CD4-positive, alpha-beta T cell treated with Interferon gamma for 1 hour (primary cell): ENCODE results near the gene CAMP.

Experiments used
- DNase-seq: peaks from one replicate; pipeline ENCODE4 v3.0.0-alpha.2; 2020

Gene CAMP

DNA sequence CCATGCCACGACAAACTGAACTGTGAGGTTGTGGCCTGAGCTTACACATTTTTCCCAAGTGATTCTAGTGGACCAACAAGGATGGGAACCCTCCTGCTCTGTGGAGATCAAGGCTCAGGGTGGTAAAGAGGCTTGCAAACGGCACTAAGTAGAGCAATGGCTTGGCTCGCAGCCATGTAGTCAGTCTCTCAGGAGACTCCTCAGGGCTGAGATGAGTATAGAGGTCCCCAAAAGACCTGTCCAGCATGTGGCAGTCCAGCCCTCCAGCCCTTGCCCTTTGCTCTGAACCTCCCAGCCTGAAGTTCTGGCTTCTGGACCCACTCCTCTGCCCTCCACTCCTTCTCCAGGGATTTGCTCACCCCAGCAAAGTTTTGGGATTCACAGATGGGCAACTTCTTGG is 8.3 kb upstream of the CAMP start:
- no peak for DNase-seq

DNA sequence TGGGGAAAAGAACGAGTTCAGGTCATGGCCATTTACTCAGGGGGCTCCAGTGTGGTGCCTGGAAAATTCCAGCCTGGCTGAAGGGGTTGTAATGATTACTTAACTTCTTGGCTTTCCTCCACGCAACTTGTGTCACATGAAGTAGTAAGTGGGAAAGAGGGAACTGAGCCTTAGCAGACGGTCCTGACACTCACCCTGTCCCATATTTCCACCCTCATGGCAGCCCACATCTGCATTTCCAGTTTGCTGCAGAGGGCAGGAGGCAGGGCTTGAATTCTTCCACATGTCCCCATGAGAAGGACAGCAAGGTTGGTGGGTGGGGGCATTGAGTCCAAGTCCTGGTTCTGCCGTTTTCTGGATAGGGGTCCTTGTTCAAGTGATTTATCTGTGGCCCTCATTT is 7.8 kb upstream of the CAMP start:
- no peak for DNase-seq

DNA sequence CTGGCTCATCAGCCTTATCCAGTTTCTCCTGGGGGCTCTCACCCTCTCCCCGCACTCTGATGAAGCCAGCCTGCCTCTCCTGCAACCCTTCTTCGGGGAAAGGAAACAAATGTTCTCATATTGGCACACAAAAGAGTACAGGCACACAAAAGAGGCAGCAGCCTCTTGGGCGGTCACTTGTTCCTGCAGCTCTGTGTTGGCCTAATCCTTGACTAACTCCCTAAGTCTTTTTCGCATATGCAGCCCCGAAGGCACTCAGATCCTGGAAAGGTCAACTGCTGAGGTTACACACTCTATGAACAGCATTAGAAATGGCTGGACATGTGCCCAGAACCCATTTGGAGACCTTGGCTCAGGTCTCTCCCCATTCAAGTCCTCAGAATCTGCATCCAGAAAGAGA is 7.4 kb upstream of the CAMP start:
- DNase-seq: no peak

DNA sequence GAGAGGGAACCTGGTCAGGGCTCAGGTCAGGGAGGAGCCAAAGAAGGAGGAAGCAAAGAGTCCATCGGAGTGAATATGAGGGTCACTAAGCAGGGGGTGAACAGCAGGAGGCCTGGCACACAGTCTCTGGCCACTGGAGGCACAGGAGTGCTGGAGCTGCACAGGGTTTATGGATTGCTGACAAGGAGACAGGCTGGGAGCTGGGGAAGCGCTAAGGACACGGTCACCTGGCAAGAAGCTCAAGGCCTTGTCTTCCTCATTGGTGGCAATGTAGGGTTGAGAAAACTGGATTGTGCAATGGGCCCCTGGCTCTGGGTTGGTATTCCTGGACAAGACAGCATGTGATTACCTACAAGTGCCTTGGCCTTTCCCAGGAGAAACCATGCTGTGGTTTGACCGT is 5.8 kb upstream of the CAMP start:
- no peak for DNase-seq

DNA sequence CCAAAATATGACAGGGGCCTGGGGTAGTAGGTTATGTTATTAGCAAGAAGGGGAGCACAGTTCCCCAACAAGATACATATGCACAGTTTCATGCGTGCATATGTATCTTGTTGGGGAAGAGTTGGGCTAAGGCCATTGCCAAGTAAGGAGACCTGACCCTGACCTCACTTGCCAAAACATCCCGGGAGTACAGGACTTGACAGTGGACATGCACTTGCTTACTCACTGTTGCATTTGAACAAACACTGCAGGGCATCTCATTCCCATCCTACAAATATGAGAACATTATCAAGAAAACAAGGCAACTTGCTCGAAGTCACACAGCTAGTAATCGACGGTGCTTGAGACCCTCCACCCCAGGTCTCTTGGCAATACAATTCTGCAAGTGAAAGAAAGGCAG is 4.8 kb upstream of the CAMP start:
- no peak for DNase-seq

DNA sequence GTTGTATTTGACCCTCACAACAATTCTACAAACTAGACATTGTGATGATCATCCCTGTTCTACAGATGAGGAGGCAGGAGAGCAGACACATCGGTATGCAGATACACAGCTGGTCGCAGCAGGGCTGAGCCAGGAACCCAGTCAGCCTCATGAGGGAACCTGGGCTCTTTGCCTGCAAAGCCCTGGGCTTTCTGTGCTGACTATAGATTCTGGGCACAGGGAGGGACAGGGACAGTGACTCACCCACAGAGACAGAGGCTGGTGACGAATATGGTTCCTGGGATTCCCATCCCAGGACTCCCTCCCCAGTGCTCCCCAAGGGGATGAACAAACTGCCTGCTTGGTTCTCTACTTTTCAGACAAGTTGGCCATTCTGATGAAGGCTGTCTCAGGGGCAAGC is 3.8 kb upstream of the CAMP start:
- no peak for DNase-seq

DNA sequence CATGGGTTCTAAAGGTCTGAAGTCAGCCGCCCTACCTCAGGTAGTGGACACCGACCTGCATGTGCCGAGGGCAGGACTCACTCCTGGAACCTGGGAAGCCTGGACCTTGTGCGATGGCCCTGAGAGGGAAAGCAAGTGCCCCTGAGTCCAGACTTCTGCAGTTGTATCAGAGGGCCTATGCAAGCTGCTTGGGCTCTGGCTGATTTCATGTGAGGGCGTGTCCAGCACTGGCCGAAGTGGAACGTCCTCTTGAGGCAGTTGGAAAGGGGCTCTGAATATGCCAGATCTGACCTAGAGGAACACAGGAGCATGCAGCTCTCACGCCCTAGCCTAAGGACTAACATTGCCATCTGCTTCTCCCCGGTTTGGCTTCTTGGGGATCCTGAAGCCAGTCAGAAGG is 2.5 kb upstream of the CAMP start:
- DNase-seq: no peak

DNA sequence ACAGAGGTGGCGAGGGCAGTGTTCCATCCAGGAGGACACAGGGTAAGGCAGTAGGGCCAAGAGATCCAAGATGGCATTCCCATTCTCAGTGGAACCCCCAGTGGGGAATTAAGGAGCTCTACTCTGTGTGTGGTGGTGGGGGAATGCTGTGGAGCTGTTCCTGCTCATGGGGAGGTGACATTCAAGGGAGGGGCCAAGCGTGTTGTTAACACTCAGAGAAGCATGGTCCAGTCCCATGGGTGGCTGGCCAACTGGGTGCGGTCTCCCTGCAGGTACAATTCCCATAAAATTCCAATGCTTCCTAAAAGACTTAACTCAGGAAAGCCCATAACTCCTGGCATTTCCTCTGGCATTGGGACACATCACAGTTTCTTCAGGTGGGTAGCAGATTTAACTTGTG is 2.3 kb downstream of the CAMP start:
- DNase-seq: no peak

DNA sequence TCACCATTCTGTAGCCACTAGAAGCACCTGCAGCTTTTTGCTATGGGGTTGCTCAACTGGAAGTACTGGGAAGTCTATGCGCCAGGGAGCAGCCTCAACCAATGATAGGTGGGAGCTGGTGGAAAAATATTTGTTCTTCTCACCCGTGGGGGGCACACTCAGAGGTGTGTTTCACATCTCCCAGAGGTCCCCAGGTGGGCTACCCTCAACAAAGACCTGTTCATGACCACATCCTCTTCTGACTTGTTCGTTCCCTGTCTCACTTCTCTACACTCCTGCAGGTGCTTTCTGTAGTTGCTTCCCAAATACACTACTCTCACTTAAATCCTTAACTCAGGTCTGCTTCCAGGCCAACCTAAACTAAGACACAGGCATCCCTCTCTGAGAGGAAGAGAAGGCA is 3.6 kb downstream of the CAMP start:
- no peak for DNase-seq

DNA sequence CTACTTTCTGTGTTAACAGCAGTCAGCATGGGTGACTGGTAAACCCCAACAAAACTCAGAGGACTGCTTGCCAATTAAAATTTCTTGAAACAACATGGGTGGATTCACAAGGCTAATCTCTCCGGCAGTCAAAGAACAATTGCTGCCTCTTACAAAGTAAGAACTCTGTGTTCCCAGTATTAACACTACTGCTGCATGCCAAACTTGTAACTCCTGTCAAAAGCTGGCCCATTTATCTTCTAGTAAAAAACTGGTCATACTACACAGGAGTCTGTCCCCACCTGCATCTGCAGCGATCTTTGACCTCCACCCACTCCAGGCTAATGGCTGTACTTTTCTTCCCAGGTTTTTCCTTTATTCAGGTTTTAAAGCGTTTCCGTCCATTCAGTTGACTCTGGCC is 8.9 kb downstream of the CAMP start:
- no peak for DNase-seq

DNA sequence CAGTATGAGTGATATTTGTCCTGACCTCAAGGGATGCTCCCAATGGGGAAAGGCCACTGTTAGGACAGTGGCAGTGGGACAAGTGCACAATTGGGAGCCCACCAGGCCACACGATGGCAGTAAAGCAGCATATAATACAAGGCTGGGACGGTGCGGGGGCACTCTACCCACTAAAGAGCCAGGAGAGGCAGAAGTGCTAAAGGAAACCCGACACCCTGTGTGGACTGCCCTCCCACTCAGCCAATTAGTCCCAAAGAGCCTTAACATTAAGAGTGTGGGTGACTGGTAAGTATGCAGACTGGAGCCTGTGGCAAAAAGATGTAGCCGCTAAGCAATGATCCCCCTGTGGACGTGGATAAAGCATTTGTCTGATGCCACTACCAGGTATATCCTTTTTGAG is 9.4 kb downstream of the CAMP start:
- peak; percentile 53 for DNase-seq

DNA sequence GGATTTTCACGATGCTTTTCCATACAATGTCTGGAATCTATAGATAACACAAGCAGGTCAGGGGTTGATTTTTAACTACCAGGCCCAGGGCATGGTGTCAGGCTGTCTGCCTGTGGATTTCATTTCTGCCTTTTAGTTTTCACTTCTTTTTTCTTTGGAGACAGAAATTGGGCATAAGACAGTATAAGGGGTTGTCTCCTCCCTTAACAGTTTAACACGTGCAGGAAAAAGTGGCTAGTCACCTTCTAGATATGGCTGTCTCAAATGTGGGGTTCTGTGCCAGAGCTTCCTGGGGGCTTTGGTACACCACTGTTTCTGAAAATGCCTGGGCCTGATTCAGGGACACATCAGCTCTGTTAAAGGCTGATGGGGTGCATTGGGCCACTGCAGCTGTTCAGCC is 10.2 kb downstream of the CAMP start:
- DNase-seq: no peak

DNA sequence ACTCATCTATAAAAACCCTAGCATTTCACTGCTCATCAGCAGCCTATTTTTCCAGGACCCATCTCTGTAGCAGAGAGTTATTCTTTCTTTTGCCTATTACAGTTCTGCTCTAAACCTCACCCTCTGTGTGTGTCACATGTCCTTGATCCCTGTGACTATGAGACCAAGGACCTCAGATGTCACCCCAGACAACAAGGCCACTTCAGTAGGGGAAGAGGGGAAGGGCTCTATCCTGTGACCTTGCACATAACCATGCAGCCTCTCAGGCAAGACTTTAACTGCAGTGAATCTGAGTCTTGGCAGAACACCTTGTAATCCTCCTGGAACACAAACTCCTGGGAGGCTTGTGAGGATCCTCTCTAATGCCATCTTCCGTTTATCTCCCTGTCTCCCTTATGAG is 13.2 kb downstream of the CAMP start:
- DNase-seq: no peak

DNA sequence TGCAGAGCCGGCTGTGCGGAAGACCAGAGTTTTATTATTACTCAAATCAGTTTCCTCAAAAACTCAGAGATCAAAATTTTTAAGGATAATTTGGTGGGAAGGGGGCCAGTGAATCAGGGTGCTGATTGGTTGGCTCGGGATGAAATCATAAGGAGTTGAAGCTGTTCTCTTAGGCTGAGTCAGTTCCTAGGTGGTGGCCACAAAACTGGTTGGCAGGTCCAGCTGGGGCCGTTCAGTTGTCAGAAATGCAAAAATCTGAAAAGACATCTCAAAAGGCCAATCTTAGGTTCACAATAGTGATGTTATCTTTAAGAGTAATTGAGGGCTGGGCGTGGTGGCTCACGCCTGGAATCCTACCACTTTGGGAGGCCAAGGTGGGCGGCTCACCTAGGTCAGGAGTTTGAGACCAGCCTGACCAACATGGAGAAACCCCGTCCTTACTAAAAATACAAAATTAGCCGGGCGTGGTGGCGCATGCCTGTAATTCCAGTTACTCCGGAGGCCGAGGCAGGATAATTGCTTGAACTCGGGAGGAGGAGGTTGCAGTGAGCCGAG is 15.3 kb downstream of the CAMP start:
- DNase-seq: no peak

DNA sequence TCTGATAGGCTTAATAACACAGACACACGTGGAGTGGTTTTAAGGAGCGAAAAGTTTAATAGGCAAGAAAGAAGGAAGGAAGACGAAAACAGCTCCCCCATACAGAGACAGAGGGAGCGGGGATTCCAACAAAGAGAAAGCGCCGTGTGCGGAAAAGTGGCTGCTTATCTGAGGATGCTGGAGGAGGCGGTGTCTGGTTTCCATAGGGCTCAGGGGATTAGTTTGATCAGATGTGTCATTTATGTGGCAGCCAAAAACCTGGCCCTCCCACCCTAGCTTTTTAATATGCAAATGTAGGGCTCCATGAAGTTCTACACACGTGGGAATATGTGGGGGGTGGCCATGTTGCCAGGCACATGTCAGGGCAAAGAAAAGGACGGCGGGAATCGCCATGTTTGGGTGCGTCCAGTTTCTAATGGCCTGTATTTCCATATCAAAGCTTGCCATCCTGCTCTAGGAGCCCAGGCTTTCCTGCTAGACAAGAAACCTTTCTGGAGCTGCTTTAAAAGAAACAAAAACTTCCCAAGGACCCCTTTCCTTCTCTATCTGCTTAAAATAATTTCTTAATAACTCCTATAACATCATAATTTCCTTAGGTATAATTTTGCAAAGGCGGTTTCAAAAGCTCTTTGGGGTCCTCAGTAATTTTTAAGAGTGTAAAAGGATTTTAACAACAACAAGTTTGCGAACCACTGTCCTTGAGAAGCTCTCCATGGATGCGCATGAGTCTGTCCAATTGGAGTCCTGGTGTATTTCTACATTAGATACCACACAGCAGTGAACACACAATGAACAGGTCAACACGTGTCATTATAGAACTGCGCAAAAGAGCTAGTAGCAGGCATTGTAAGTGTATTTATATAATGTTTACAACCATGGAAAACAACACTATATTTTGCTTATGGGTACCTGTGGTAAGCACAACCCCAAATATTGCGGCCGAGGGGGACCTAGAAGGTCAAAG is 17.0 kb downstream of the CAMP start:
- DNase-seq: no peak

DNA sequence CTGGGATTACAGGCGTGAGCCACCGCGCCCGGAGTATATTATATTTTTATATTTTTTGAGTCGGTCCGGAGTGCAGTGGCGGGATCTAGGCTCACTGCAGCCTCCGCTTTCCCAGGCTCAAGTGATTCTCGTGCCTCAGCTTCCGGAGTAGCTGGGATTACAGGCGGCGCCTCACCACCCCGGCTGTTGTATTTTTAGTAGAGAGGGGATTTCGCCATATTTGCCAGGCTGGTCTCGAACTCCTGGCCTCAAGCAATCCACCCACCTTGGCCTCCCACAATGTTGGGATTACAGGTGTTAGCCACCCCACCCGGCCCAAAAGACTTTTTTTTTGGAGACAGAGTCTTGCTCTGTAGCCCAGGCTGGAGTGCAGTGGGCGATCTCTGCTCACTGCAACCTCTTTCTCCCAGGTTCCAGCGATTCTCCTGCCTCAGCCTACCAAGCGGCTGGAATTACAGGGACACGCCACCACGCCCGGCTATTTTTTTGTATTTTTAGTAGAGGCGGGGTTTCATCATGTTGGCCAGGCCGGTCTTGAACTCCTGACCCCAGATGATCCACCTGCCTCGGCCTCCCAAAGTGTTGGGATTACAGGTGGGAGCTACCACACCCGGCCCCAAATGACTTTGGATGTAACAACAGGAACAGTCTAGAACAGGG is 18.6 kb downstream of the CAMP start:
- no peak for DNase-seq

DNA sequence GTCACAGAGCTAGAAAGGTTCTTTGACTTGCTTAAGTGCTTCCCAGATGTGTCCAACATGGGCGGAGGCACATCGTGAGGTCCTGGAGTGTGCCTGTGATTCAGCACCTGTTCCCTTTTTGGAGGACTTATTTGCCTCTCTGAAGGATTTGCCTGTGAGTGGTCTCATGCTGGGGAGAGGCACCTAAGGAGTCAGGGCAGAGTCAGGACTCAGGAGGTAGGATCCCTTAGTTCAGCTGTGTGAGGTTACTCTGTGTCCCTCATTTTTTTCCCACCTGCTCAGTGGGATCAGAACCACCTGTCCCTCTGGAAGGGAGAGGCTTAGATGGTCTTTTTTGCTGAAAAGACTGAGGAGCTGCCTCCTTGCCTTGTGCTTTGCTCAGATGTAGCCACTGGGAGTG is 20.6 kb downstream of the CAMP start:
- no peak for DNase-seq

DNA sequence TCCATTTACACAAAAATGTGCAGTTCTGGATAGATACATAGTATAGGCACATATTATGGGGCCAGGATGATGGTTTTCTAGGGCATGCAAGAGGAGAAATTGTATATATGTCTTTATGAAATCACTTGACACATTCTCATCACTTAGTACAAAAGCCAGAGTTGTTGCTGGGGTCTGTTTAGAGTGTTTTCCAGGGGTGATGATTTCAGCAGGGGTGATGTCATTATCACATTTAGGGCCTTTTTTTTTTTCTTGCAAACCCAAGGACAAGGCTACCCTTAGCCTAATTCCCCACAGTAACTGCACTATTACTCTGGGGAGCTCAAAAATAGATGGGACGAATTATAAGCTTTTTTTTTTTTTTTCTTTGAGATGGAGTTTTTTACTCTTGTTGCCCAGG is 21.2 kb downstream of the CAMP start:
- DNase-seq: no peak

DNA sequence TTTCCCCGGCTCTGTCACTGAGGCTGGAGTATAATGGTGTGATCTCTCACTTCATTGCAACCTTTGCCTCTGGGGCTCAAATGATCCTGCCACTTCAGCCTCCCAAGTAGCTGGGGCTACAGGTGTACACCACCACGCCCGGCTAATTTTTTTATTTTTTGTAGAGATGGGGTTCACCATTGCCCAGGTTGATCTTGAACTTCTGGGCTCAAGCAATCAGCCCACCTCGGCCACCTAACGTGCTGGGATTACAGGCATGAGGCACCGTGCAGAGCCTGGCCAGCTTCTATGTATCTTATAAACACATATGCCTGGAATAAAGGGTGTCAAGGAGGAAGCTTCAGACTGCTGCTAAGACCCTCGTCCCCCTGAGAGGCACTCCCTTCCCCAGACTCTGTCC is 21.8 kb downstream of the CAMP start:
- DNase-seq: no peak

DNA sequence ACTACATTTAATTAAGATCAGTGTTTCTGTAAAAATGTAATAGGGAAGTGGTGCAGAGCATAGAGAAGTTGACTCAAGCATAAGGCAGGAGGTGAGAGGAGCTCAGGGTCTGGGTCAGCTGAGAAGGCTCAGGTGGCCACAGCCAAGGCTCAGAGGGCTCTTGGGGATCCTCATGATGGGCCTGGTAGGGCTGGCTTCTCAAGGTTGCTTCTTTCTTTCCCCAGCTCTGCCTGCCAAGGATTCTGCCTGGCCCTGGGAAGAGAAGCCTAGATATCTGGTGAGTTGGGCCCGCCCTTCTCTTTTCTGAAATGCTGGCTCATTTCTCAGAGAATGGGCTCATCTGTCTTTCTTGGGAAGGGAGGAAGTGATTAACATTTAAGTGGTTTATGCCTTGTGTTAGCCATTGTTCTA is 24.1 kb downstream of the CAMP start:
- DNase-seq: no peak

DNA sequence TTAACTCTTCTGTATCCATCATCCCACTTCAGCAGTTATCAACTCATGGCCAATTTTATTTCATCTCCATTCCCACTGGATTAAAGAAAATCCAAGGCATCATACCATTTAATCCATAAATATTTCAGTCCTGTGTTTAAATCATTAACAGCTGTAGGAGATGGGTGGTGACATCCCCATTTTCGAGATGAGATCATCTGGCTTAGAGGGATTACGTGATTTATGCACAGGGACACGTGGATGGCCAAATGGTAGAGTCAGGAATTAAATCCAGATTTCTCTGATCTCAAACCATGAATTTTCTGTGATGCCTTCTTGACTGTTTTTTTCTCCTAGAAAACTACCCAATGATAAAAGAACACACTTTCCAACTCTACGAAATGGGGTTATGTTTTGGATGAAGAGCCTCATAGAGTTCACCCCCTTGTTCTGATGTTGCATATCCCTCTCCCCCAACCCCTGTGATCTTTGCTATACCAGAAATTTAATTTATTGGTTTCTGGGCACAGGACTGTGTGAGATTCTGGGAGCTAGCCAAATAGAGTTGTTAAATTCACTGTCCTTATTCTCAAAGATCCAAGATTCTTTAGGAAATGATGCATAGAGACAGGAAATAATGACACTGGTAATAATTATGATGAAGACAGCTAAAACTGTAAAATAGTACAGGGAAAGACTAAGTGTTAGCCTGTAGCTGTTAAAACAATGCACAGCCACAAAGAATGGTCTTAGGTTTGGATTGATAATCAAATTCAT is 25.0 kb downstream of the CAMP start:
- DNase-seq: no peak

DNA sequence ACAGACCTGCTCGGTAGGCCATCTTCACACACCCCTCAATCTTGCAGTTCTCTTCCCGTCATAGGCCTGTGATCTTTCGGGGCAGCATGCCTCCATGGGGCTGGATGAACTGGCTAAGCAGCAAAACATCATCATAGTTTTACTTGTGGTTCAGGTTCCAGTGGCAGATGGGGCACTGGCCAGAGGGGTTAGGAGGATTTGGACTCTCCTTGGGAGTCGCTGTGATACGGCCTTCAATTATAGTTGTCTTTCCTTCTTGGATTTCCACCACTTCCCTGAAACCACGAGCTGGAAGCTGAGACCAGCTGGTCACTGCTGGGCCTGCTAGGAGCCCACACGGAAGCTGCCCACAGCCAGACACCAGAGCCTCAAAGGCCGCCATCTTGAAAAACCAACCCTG is 33.3 kb downstream of the CAMP start:
- DNase-seq: no peak

DNA sequence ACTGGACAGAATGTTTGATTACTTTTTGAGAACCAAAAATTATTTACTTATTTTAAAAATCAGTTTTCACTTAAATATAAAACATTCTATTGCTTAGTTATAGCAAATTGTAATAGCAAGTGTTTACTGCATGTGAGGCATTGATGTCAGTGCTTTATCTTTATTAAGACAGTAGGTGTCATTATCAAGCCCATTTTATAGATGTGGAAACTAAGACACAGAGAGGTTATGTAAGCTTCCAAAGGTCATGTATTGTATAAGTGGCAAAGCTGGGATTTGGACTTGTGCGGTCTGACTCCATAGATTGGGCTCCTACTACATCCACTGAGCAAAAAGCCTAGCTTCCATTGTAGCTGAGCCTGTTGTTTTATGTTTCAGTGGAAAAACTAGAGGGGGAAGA is 35.2 kb downstream of the CAMP start:
- DNase-seq: no peak

DNA sequence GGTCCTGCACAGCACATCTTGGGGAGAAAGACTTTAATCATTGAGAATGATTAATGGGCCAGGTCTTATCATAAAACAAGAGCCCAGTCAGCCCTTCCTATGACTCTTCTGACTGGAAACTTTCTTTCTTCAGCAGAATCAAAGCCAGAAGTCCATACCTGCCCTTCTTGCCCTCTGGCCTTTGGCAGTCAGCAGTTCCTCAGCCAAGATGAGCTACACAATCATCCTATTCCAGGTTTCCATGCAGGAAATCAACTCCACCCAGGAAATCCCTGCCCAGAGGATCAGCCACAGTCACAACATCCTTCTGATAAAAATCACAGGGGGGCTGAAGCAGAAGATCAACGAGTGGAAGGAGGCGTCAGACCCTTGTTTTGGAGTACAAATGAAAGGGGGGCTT is 44.5 kb downstream of the CAMP start:
- no peak for DNase-seq
